Activated naive CD8-positive, alpha-beta T cell treated with anti-CD3 and anti-CD28 coated beads, Interleukin-2, amount 10 ng/mL, durations not matched to agents 7 days and 5 days (primary cell): ENCODE measurements around the gene PKDREJ. TPM values are rescaled to one million over a fixed set of nuclear protein-coding genes. Genes with fewer than 3 reads are reported as not detected.
"Not testable (repeated sequence)": the region's sequence is repeated elsewhere in the genome, so short reads cannot be mapped to it uniquely, and the experiment has no call there.

Experiments used
- ATAC-seq: fragments of 150-1000 bp; cut with Tn5 transposase; one replicate; pipeline ENCODE4 v1.10.0; 2021; ENCODE audit warnings: low read depth, moderate library complexity
- POLR2A ChIA-PET: fragments of 350-600 bp; sonication (Branson Sonifier 250); formaldehyde crosslinking; loops from one replicate; lab custom pipeline; 2021; ENCODE audit warnings: antibody characterized with exemption; lab: Charles Lee
- DNase-seq: peaks from one replicate; pipeline ENCODE4 v3.0.0; 2021
- H3K27ac Mint-ChIP-seq: one replicate; pipeline ENCODE4 v1.8.0; 2022; ENCODE audit warnings: mild to moderate bottlenecking, mixed read lengths
- H3K27me3 Mint-ChIP-seq: one replicate; pipeline ENCODE4 v1.8.0; 2022; ENCODE audit warnings: mild to moderate bottlenecking, moderate library complexity, mixed read lengths
- H3K36me3 Mint-ChIP-seq: one replicate; pipeline ENCODE4 v1.8.0; 2021; ENCODE audit warnings: mild to moderate bottlenecking, mixed read lengths
- H3K4me1 Mint-ChIP-seq: one replicate; pipeline ENCODE4 v1.8.0; 2021; ENCODE audit warnings: mixed read lengths
- H3K4me3 Mint-ChIP-seq: one replicate; pipeline ENCODE4 v1.8.0; 2022; ENCODE audit warnings: mild to moderate bottlenecking, moderate library complexity, mixed read lengths
- H3K9me3 Mint-ChIP-seq: one replicate; pipeline ENCODE4 v1.8.0; 2021; ENCODE audit warnings: mixed read lengths
- total RNA-seq, 2 experiments: library from RNA; stranded (reverse); gene quantifications; one replicate each; pipeline ENCODE4 v1.2.3, GENCODE V29; 2021

Gene PKDREJ
- total RNA-seq, 2 experiments from 2014 or later, result not detected

DNA sequence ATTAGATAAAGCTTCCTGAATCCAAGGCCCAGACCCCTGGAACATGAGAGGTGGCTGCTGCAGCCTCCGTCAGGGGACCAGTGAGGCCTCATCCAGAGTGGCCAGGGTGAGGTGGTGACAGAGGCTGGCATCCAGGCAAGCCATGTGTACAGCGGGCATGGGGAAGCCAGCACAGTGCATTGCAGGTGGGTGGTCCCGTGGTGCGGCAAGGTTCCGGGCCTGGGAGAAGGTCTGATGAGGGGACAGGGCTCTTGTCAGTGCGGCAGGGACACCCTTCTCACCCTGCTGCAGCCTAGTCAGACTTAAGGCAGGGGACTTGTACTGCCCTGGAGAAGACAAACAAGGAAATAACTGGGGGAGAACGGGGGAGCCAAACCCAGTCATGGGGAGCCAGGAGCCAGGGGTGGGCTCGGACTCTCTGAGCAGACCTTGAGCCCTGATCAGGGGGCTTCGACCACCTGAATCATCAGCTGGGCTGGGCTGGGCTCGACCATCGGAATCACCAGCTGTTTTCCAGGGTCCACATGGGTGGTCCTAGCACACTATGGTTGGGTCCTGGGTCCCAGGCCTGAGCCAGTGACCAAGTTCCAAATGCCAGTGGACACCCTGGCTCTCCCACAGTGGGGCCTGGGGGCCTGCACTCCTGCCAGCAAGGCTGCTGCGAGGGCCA, 9.8 kb upstream of the PKDREJ start:
- H3K4me1 Mint-ChIP-seq, result peaks cover 15% of the 10 kb centered on the region
- POLR2A ChIA-PET, result no interaction called here
- no peaks in the 10 kb centered on the region for H3K27me3 Mint-ChIP-seq

DNA sequence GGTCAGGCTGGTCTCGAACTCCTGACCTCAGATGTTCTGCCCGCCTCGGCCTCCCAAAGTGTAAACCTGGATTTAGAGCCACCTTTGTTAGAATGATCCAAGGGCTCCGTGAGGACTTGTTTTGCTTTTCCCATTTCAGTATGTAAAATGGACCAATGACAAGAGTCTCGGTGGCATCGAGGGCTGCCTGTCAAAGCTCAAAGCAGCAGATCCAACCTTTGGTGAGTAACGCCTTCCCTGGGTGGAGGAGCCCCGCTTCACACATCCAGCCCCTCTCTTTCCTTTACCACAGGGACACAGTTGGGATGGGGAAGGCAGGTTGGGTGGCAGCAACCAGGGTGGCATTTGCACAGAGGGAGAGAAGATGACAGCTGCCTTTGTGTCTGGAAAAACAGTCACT, 9.1 kb upstream of the PKDREJ start:
- H3K36me3 Mint-ChIP-seq, result peaks cover 33% of the 10 kb centered on the region
- peaks cover 20% of the 10 kb centered on the region for H3K4me1 Mint-ChIP-seq
- DNase-seq (no peak), ATAC-seq (no peak)
- H3K27me3 Mint-ChIP-seq, result no peaks in the 10 kb centered on the region
- no peak overlapping the region for H3K27ac Mint-ChIP-seq
- no peak overlapping the region for H3K4me3 Mint-ChIP-seq
- POLR2A ChIA-PET, result no interaction called here
- peaks cover 2% of the 10 kb centered on the region for H3K9me3 Mint-ChIP-seq

More for the DNA sequence above, 9.8 kb upstream of the PKDREJ start:
- peaks cover 35% of the 10 kb centered on the region for H3K36me3 Mint-ChIP-seq
- H3K4me3 Mint-ChIP-seq, result no peak overlapping the region
- DNase-seq (no peak), ATAC-seq (no peak)
- peaks cover 2% of the 10 kb centered on the region for H3K9me3 Mint-ChIP-seq
- H3K27ac Mint-ChIP-seq, result no peak overlapping the region

DNA sequence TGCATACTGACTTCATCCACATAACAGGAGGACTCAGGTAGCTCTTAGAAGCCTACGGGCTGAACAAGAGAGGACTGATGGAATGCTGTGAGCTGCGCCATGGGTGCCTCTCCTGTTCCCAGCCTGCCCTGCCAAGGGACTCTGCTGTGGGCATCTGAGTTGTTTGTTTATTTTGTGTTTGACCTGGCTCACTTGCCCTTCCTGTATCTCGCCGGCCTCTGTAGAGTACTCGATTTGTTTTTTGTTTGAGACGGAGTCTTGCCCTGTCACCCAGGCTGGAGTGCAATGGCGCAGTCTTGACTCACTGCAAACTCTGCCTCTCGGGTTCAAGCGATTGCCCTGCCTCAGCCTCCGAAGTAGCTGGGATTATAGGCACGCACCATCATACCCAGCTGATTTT, 6.4 kb upstream of the PKDREJ start:
- ATAC-seq (no peak), DNase-seq (no peak)
- Mint-ChIP-seq H3K27ac (no peak overlapping the region), H3K27me3 (peaks cover 14% of the 10 kb centered on the region), H3K36me3 (peaks cover 18% of the 10 kb centered on the region), H3K9me3 (peaks cover 6% of the 10 kb centered on the region), H3K4me3 (peak overlapping the region; percentile 62), H3K4me1 (peaks cover 17% of the 10 kb centered on the region)
- POLR2A ChIA-PET, result interaction anchor here (1.2 to 2.7 kb wide), 4 partner anchors 18 to 35 kb away, joined by 4 to 11 read pairs (median 6); partner anchors contain the start of genes CDPF1 and GTSE1

DNA sequence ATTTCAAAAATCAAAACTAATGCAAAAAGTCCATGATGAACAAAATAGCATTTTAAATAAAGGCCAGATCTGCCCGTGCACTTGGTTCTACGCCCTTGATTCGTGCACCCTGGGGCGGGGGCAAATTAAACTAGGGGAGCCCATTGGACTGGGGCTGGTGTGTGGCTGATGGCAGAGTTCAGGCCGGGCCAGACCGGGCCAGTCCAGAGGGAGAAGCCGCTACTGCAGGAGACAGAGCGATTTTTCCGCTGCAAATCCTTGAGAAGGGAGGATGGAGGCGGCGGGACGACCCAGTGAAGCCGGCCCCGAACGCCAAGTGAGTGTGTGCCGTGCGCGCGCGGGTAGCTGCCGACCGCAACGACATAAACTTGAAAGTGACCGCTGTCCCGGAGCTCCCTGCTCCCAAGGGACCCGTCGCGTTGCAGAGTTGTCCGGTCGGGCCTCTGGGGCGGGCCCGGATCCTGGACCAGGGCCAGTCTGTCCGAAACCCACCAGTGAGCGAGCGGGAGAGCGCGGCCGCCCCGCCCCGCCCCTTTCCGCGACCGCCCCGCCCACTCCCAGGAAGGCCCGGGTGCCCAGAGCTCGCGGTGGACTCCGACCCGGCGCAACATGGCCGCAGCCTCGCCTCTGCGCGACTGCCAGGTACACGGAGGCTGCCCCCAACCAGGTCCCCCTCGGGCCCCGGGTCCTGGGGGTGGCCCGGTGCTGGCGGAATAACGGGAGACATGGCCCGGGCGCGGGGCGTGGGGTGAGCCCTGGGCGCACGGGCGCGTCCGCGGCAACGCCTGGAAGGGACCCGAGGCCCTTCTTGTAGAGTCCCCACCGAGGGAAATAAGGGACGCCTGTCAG, 4.5 kb upstream of the PKDREJ start, which contains the start of gene TTC38:
Gene TTC38, plus strand, starts transcription at position 578 of the 849 bp plus-strand sequence. Its CDS starts 32 bp downstream, at position 610.
- Mint-ChIP-seq H3K27ac (peak within 1 kb of the TSS; percentile 83), H3K36me3 (peaks cover 17% of the 10 kb centered on the region), H3K4me1 (peaks cover 17% of the 10 kb centered on the region), H3K4me3 (peak within 1 kb of the TSS; percentile 92), H3K27me3 (peaks cover 28% of the 10 kb centered on the region), H3K9me3 (peaks cover 10% of the 10 kb centered on the region)
- ATAC-seq, result peak; percentile 87
- peak; percentile 76 for DNase-seq
- POLR2A ChIA-PET, result interaction anchor here (0.6 to 2.7 kb wide), 12 partner anchors 8 to 495 kb away, joined by 3 to 12 read pairs (median 4); partner anchors contain the start of genes CDPF1, GTSE1, PPARA and TBC1D22A

- peaks cover 10% of the 10 kb centered on the region for H3K9me3 Mint-ChIP-seq
- H3K4me1 Mint-ChIP-seq, result peaks cover 17% of the 10 kb centered on the region
- H3K4me3 Mint-ChIP-seq, H3K27ac Mint-ChIP-seq, POLR2A ChIA-PET, DNase-seq, ATAC-seq: not testable (repeated sequence)
- peaks cover 46% of the 10 kb centered on the region for H3K27me3 Mint-ChIP-seq
- H3K36me3 Mint-ChIP-seq, result peaks cover 19% of the 10 kb centered on the region
These were observed 2.5 kb upstream of the PKDREJ start for GRCh38 chr22:46265627-46266026.

GRCh38 chr22:46264520-46264919, 1.4 kb upstream of the PKDREJ start:
- POLR2A ChIA-PET, DNase-seq, H3K27ac Mint-ChIP-seq, H3K4me3 Mint-ChIP-seq, ATAC-seq: not testable (repeated sequence)
- peaks cover 57% of the 10 kb centered on the region for H3K27me3 Mint-ChIP-seq
- H3K4me1 Mint-ChIP-seq, result peaks cover 11% of the 10 kb centered on the region
- H3K9me3 Mint-ChIP-seq, result peaks cover 10% of the 10 kb centered on the region
- H3K36me3 Mint-ChIP-seq, result peaks cover 14% of the 10 kb centered on the region

DNA sequence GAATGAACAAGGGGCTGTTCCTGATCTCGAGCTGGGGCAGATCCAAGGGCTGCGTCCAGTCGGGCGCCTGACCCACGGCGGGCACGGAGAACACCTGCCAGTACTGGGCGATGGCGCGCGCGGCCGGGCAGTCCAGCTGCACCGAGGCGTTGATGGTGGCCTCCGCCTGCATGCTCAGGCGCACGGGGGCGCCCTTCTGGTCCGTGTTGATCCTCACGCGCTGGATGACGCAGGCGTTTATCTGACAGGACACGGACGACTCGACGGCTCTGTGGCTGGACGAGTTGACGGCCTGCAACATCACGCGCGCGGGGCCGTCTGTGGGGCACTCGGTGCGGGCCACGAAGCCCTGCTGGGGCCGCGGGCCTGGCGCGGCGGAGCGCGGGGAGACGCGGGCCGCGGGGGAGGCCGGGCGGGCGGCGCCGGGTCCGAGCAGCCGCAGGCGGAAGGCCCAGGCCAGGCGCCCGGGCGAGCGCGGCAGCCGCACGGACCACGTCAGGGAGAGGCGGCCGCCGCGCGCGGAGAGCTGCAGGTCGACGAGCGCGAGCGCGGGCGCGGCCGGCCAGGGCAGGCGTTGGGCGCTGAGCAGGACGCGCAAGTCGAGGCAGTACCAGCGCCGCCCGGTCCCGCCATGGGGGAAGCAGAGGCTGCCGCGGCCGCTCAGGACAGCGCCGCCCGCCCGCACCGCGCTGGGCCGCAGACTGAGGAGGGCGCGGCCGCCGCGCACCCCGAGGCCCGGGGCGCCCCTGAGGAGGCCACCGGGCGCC, 511 bp downstream of the PKDREJ start:
- ATAC-seq (peak; percentile 60), DNase-seq (peak; percentile 51)
- Mint-ChIP-seq H3K4me1 (peaks cover 6% of the 10 kb centered on the region), H3K9me3 (peaks cover 15% of the 10 kb centered on the region), H3K36me3 (peaks cover 14% of the 10 kb centered on the region), H3K27ac (no peak overlapping the region), H3K27me3 (peaks cover 70% of the 10 kb centered on the region), H3K4me3 (peak overlapping the region; percentile 47)
- POLR2A ChIA-PET, result no interaction called here

GRCh38 chr22:46260038-46260437, 3.1 kb downstream of the PKDREJ start:
- ATAC-seq (no peak), DNase-seq (no peak)
- Mint-ChIP-seq H3K27me3 (peaks cover 64% of the 10 kb centered on the region), H3K4me3 (no peak overlapping the region), H3K4me1 (no peaks in the 10 kb centered on the region), H3K9me3 (peaks cover 10% of the 10 kb centered on the region), H3K36me3 (peaks cover 8% of the 10 kb centered on the region), H3K27ac (no peak overlapping the region)
- POLR2A ChIA-PET, result interaction anchor here (1.5 to 1.9 kb wide), 2 partner anchors 8 to 10 kb away, joined by 4 read pairs; partner anchors contain the start of genes CDPF1 and TTC38

- POLR2A ChIA-PET, result interaction anchor here (1.5 to 1.9 kb wide), 2 partner anchors 9 kb away, joined by 4 read pairs; partner anchors contain the start of genes CDPF1 and TTC38
- peaks cover 6% of the 10 kb centered on the region for H3K36me3 Mint-ChIP-seq
- H3K4me3 Mint-ChIP-seq, result no peak overlapping the region
- peaks cover 7% of the 10 kb centered on the region for H3K9me3 Mint-ChIP-seq
- H3K27me3 Mint-ChIP-seq, result peaks cover 63% of the 10 kb centered on the region
- no peak overlapping the region for H3K27ac Mint-ChIP-seq
- DNase-seq, result no peak
- ATAC-seq, result no peak
- H3K4me1 Mint-ChIP-seq, result peaks cover 3% of the 10 kb centered on the region
These were observed 3.8 kb downstream of the PKDREJ start for GRCh38 chr22:46259374-46259773.

GRCh38 chr22:46256358-46256958, 6.7 kb downstream of the PKDREJ start:
- ATAC-seq (no peak), DNase-seq (no peak)
- peaks cover 5% of the 10 kb centered on the region for H3K9me3 Mint-ChIP-seq
- POLR2A ChIA-PET, result interaction anchor here (1.4 kb wide), 1 partner anchor 11 kb away, joined by 4 read pairs; the partner anchor contains the start of gene TTC38
- H3K36me3 Mint-ChIP-seq, result no peaks in the 10 kb centered on the region
- H3K27me3 Mint-ChIP-seq, result peaks cover 40% of the 10 kb centered on the region
- no peak overlapping the region for H3K27ac Mint-ChIP-seq
- H3K4me1 Mint-ChIP-seq, result peaks cover 12% of the 10 kb centered on the region
- no peak overlapping the region for H3K4me3 Mint-ChIP-seq

GRCh38 chr22:46251816-46252380, 11.2 kb downstream of the PKDREJ start:
- Mint-ChIP-seq H3K27ac (no peak overlapping the region), H3K4me1 (peaks cover 20% of the 10 kb centered on the region), H3K36me3 (no peaks in the 10 kb centered on the region), H3K27me3 (peaks cover 3% of the 10 kb centered on the region), H3K9me3 (no peaks in the 10 kb centered on the region), H3K4me3 (peak overlapping the region; percentile 17)
- no peak for ATAC-seq
- no peak for DNase-seq
- POLR2A ChIA-PET, result no interaction called here

DNA sequence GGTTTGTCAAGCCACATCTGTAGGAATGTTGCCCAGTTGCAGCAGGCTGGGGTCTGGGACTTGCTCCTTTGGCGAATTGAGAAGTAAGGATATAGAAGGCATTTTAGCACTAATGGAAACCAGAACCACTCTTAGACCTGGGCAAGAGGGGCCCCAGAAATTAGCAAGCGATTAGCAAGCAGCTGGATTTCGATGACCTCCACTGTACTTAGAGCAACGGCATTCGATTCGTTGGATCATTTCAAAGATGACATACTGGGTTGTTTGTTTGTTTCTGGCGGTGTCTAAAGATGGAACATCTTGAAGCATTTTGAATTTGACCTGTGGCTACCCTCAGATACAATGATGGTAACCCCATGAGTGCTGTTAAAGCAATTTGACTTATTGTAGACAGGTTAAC, 11.9 kb downstream of the PKDREJ start:
- H3K27me3 Mint-ChIP-seq, result no peaks in the 10 kb centered on the region
- H3K27ac Mint-ChIP-seq, result peak overlapping the region; percentile 67
- DNase-seq, result no peak
- H3K9me3 Mint-ChIP-seq, result no peaks in the 10 kb centered on the region
- no peak for ATAC-seq
- H3K4me3 Mint-ChIP-seq, result peak overlapping the region; percentile 85
- POLR2A ChIA-PET, result no interaction called here
- peaks cover 21% of the 10 kb centered on the region for H3K4me1 Mint-ChIP-seq
- no peaks in the 10 kb centered on the region for H3K36me3 Mint-ChIP-seq
